ENCODE results near the gene CDH4. TPM values are rescaled to one million over a fixed set of nuclear protein-coding genes. Genes with fewer than 3 reads are reported as not detected.

CDH4 gene
- total and polyA plus RNA-seq, 9 of the 15 experiments (the other 6 are each of a cell fraction or from before 2014, with no cell fraction given): 0.04 TPM; not detected in 8

GRCh38 chr20:61340157-61340556 lies 88.1 kb downstream of the CDH4 start:
- intact Hi-C loops (cut with micrococcal nuclease) (no loop called here), in situ Hi-C loops (cut with MboI) (no loop called here)
- Histone ChIP-seq H3K4me2 (ENCODE audit: insufficient read depth, low read length) (no peak overlapping the region), H3K36me3 (ENCODE audit: control insufficient read depth, insufficient read depth, low read length) (no peaks in the 10 kb centered on the region), H2AFZ (ENCODE audit: low read depth, low read length) (no peak overlapping the region), H3K79me2 (ENCODE audit: control insufficient read depth, insufficient read depth, low read length) (no peaks in the 10 kb centered on the region), H3K4me3 (no peak overlapping the region), H3K27me3 (ENCODE audit: control insufficient read depth in 2 of 2, insufficient read depth in 2 of 2, low read length in 2 of 2) (peaks cover 2 to 5% of the 10 kb centered on the region in 2 experiments; a peak in 3 of 5 replicates), H3K9me1 (ENCODE audit: control insufficient read depth, insufficient read depth, low read length) (no peaks in the 10 kb centered on the region), H3K9ac (ENCODE audit: insufficient read depth in 1 of 2, low read depth in 2 of 2, low read length in 2 of 2) (no peak overlapping the region), H3K27ac (ENCODE audit: extremely low read depth, low read depth, low read length) (no peak overlapping the region), H3K9me3 (replicated peaks; ENCODE audit: control insufficient read depth, insufficient read depth, low read depth, low read length) (no peaks in the 10 kb centered on the region), H4K20me1 (replicated peaks; ENCODE audit: control insufficient read depth, insufficient read depth, low read length) (no peaks in the 10 kb centered on the region; the same call in 1 of the 2 replicates), H3K4me1 (replicated peaks in 1 of 2; ENCODE audit: control insufficient read depth in 2 of 2, insufficient read depth in 2 of 2, low read length in 2 of 2) (no peaks in the 10 kb centered on the region)
- CTCF ChIA-PET (ENCODE audit: low intra/inter-chr PET ratio): no interaction called here
- DNase-seq (ENCODE audit: extremely low read depth in 1 of 4, low spot score in 3 of 4): no peak
- ATAC-seq: no peak
- POLR2A ChIA-PET: no interaction called here
- FAIRE-seq: no peak
- TF ChIP-seq NFYB (IDR thresholded peaks at IDR 0.05; ENCODE audit: extremely low read depth, insufficient read length) (no peak), PHB2 (IDR thresholded peaks at IDR 0.05; ENCODE audit: low read depth) (no peak), IFI16 (CRISPR knock-in tag; IDR thresholded peaks at IDR 0.05) (no peak), STAT5A (IDR thresholded peaks at IDR 0.05; ENCODE audit: borderline replicate concordance, low read length) (no peak), ARID2 (IDR thresholded peaks at IDR 0.05) (no peak), ETV1 (tag; conservative IDR thresholded peaks at IDR 0.05; ENCODE audit: low read depth) (no peak), XRCC3 (IDR thresholded peaks at IDR 0.05) (no peak), ETV6 (IDR thresholded peaks at IDR 0.05; ENCODE audit: borderline replicate concordance in 1 of 2, low read depth in 2 of 2, low read length in 1 of 2) (no peak), ETV6 (CRISPR knock-in tag; IDR thresholded peaks at IDR 0.05; ENCODE audit: borderline replicate concordance) (no peak), ZNF449 (CRISPR knock-in tag; IDR thresholded peaks at IDR 0.05) (no peak), GTF2B (IDR thresholded peaks at IDR 0.05; ENCODE audit: extremely low read depth, insufficient read length) (no peak), CREM (IDR thresholded peaks at IDR 0.05; ENCODE audit: low read depth) (no peak), MCM7 (IDR thresholded peaks at IDR 0.05) (no peak), ZBTB1 (CRISPR knock-in tag; IDR thresholded peaks at IDR 0.05; ENCODE audit: borderline replicate concordance, low read depth) (no peak), FOXJ2 (tag; IDR thresholded peaks at IDR 0.05) (no peak)
- WGBS (ENCODE audit: insufficient coverage, low coverage, missing lambda C conversion rate): 0% methylated on average over 5 of the region's 5 CpGs
- BruUV-seq (replicated peaks): no TSS peak
